GM18858 (cell line): Measurements from ENCODE around the gene FAM72C.
"Not testable (repeated sequence)": the region's sequence is repeated elsewhere in the genome, so short reads cannot be mapped to it uniquely, and the experiment has no call there.

Experiments used
- ATAC-seq: cut with Tn5 transposase; IDR thresholded peaks from one replicate; pipeline ENCODE4 v1.9.1; 2021; ENCODE audit not compliant: unreplicated experiment

Gene FAM72C

DNA sequence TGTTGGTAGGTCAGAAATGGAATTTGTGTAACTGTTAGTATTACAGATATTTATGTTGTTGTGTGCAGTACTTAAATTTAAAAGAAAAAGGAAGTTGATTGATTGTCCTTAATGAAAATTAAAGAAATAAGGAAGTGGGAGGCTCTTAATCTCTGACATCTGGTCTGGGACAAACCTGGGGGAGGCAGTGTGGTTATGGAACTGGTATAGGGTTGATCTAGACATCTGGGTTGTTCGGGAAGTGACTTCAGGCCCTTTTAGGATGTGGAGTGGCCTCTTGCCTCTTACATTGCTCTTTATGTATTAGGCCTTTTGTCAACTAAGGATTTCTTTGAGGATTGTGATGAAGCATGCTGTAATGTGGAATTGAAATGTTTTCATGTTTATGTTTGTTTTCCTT is 16.1 kb upstream of the FAM72C start:
- not testable (repeated sequence) for ATAC-seq

GRCh38 chr1:143984721-143985473 is 13.1 kb upstream of the FAM72C start:
- not testable (repeated sequence) for ATAC-seq

GRCh38 chr1:143974416-143974815 is 2.6 kb upstream of the FAM72C start:
- ATAC-seq = not testable (repeated sequence)

DNA sequence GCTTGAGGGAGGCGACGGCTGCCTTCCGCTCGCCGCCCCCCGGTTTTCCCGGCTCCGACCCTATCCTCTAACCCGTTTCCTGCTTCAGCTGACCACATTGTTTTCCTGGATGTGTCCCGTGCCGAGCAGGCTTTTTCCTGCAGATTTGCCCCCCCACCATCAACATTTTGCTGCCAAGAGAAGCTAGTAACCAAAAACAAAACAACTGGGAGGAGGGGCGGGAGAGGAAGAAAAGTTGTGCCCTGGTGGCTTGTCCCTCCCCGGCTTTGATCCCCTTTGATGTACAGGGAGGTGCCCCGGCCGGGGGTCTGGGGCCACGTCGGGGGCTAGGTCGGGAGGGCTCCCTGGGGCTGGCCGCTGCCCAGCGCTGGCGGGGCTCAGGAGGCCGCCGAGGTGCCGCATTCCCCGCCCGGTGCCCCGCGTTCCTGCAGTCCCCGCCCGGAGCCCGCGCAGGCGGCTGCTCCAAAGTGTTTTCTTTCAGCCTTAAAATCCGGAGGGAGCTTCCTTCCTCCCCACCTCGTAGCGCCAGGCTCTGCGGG is 2.2 kb upstream of the FAM72C start:
- ATAC-seq = not testable (repeated sequence)

DNA sequence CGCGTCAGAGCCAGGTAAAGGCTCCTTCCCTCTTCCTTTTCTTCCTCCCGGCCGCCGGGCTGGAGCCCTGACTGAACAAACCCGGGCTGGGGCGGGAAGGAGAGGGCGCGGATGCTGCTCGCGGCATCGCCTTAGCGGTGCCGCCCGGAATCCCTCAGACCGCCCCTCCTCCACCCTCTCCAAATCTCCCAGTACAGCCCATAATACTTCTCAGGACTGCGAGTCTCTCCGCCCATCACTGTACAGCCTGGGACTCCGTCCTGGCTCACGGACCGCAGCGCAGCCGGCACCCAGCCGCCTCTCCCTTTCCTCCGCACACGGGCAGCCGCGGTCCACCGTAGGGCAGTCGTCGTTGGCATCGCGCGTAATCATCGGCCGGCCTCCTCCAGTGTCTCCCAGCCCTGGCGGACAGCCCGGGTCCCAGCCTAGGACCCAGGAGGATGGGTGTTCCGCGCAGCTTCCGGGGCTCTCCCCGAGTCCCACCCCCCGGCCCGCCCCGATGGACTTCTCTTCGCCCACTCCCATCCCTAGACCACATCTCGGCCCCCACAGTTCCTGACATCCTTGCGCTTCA is 1.1 kb upstream of the FAM72C start:
- ATAC-seq = not testable (repeated sequence)

GRCh38 chr1:143965860-143966259 is 5.9 kb downstream of the FAM72C start:
- ATAC-seq = not testable (repeated sequence)

DNA sequence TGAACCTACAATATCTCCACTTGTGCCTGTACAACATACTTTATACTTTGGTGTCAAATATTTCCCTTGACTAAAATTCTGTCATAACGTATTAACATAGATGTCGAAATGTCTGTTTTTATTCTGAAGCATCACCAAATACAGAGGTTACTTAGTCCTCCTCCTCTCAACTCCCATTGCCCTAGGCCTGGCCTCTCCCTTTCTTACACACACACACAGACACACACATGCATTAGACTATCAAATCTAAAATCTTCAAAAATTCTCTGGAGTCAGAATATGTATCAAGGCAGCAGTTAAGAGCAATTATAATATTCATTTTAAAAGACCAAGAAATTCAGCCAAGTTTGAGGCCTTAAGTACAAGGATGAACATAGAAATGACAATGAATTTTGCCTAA is 7.5 kb downstream of the FAM72C start:
- ATAC-seq = not testable (repeated sequence)

GRCh38 chr1:143955930-143956329 is 15.9 kb downstream of the FAM72C start:
- not testable (repeated sequence) for ATAC-seq

DNA sequence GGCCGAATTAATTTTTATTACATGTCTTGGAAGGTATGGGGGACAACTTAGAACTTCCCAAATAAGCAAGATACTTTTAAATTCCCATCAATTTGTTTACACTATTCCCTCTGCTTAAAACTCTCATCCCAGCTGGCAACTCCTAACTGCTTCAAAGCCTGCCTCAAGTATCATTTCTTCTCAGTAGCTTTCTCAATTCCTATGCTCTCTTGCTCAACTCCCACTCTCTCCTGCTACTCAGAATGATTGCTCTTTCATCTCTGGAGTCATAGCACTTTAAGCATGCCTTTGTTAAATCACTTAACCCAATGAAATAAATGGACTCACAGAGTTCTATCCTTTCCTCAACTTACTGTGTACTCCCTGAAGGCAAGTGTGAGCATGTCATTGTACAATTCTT is 18.9 kb downstream of the FAM72C start:
- ATAC-seq = not testable (repeated sequence)

DNA sequence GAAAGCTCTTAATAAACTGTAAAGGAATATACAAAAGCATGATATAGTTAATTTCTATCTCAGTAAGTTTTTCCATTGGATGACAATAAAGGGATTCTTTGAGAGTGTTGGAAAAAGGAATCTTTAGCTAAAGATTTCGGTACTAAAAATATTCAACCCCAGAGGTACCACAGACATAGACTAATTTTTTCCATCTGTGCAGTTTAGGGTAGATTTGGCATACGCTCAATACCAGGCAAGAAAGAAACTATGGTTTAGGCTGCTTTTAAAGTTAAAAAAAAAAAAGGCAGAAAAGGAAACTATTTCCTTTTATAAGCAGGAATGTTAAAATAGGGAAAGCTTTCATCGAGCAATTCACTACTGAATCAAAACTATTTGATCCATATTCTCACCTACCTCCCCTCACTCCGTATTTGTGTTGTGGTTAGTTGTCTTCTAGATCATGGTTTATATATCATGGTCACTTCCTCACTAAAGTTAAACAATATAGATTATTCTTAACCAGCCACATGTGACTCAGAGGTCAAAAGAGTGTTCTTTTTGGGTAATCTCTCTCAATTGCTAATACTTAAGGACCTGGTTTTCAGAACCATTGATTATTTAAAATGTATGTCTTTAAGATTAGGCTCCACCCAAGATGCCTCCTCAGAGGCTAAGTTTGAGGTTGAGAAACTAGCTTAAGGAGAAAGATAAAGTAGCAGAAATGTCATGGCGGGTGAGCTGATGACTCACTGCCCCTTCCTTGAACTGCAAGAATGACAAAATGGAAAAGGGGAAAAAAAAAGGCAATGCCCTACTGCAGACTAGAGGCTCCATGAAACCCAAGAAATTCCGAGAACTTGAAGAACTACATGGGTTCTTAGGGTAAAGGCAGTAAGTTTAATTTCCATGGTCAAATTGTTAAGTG is 20.0 kb downstream of the FAM72C start:
- ATAC-seq = not testable (repeated sequence)

GRCh38 chr1:143947749-143948148 is 24.0 kb downstream of the FAM72C start:
- not testable (repeated sequence) for ATAC-seq

- ATAC-seq = not testable (repeated sequence)
These were observed 26.5 kb downstream of the FAM72C start for GRCh38 chr1:143945253-143945652.

DNA sequence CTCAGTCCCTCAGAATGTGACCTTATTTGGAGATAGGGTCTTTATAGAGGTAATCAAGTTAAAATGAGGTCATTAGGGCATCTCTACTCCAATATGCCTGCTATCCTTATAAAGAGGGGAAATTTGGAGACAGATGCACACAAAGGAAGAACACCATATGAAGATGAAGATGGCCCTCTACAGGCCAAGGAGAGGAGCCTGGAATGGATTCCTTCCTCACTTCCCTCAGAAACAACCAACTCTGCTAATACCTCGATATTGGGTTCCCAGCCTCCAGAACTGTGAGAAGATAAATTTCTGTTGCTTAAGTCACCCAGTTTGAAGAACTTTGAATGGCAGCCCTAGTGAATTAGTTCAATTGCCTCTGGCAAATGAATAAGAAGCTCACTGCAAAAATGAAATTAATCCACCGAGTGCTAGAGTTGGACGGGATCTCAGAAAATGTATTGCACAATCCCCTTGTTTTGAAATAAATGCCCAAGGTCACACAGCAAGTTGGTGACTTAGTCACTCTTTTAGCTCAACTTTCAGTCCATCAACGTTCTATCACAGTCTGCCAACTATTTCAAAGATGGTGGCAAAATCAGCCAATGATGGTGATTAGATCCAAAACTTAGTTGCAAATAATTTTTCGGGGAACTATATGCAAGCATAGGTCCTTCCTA is 27.1 kb downstream of the FAM72C start:
- not testable (repeated sequence) for ATAC-seq

DNA sequence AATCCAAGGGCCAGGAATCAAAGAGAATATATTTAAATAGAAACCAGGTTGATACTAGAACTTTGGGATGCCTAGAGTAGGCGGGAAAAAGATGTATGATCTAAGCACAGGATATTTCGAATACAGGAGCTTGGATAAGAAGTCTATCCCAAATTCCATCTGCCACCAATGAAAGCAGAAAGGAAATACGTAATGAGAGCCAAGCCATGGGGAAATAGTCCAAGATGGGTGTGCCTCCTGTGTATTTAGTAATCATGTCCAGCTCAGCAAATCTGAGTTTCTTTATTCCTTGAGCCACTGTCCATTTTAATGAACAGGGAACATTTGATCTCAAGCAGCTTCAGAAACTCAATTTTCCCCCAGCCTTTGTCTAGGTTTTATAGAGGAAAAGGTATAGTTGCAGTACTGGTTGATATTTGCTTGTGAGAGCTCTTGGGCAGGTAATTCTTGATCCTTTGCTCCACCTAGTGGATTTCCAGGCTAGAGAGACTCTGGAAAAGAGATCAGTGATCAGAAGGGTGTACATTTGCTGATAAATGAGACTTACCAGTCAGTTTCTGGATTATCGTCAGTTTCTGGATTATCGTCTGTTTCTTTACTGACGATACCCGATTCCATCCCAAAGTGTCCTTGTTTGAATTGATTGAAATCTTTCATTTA is 28.3 kb downstream of the FAM72C start:
- not testable (repeated sequence) for ATAC-seq

DNA sequence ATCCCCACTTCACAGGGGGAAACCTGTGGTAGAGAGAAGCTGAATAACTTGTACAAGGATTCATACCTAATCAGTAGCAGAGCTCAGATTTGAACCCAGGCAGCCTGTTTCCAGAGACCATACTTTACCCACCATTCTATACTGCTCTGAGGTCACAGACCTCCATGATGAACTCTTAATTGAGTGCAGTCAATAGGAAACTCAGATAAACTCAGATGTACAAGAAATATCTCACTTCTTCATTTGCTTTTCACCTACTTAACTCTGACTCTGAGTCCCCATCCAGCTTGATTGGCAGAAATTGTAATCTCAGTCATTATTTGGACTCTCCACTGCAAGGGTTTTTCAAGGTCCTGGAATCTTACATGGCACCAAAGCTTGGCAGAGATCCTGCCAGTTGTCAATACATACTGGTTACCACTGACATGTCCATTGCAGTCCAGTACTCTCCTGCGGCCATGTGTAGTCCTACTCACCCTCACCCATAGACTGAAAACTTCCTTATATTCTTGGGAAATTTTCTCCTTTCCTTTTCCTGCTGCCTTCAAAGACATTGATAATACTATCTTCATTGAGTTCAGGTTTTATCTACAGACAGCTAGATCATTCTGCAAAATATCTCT is 29.4 kb downstream of the FAM72C start:
- ATAC-seq = not testable (repeated sequence)

DNA sequence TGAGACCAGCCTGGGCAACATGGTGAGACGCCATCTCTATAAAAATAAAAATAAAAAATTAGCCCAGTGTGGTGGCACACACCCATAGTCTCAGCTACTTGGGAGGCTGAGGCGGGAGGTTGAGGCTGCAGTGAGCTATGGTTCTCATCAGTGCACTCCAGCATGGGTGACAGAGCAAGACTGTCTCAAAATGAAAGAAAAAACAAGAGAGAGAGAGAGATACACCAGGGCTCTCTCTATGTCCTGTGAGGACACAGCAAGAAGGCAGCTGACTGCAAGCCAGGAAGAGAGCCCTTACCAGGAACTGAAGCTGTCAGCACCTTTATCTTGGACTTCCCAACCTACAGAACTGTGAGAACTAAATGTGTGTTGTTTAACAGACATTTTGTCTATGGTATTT is 32.1 kb downstream of the FAM72C start:
- ATAC-seq = not testable (repeated sequence)

DNA sequence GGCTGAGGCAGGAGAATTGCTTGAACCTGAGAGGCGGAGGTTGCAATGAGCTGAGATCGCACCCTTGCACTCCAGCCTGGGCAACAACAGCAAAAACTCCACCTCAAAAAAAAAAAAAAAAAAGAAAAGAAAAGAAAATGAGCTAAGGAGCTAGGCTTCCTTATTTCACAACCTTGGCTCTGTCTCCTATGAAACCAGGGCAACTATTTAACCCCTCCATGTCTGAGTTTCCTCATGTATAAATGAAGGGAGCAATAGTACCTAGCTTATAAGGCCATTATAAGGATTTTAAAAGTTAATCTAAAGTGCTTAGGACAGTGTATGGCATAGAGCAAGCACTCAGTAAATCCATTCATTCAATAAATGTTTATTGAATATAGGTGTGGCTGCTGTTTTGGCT is 32.9 kb downstream of the FAM72C start:
- not testable (repeated sequence) for ATAC-seq

- not testable (repeated sequence) for ATAC-seq
These were observed 35.2 kb downstream of the FAM72C start for GRCh38 chr1:143936457-143937115.

DNA sequence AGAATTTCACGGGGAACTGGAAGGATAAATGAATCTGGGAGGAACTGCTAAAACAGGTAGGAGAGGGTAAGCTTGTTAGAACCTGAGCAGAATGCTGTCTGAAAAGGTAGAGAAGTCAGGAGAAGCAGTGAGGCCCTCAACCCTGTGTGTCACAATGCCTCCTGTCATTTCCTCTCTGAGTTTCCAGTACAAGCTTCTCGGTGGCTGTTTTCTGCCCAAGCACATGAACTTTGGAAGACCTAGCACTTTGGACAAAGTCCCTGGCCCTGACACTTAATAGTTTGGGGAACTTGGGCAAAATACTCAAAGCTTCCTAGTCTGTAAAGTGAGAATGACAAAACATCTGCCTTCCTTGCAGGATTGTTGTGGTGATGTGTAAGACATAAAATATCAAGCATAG is 52.7 kb downstream of the FAM72C start:
- not testable (repeated sequence) for ATAC-seq
